ENCODE measurements around the gene TAF12.
"Not testable (repeated sequence)": the region's sequence is repeated elsewhere in the genome, so short reads cannot be mapped to it uniquely, and the experiment has no call there.

The TAF12 gene

GRCh38 chr1:28642847-28643635, at the start of gene TAF12:
TSS of gene TAF12 (minus strand) at chr1:28643067. CDS start at chr1:28622081, 20,986 bp downstream.
- H3K9ac ChIP-seq (ENCODE audit: low read length): peak within 1 kb of the TSS; percentile 99
- peak within 1 kb of the TSS; percentile 94 for H3K4me3 ChIP-seq (ENCODE audit: low read length)
- no peaks in the 10 kb centered on the region for H4K20me1 ChIP-seq (ENCODE audit: insufficient read depth, low read length)
- H2AFZ ChIP-seq (ENCODE audit: low read depth, low read length): peak within 1 kb of the TSS; percentile 71
- TF ChIP-seq EZH2phosphoT487 (IDR thresholded peaks at IDR 0.05; ENCODE audit: low read depth) (no peak), CTCF (IDR thresholded peaks at IDR 0.05; ENCODE audit: low read depth, low read length) (peak; percentile 47)
- H3K36me3 ChIP-seq (replicated peaks; ENCODE audit: low read depth, low read length): no peaks in the 10 kb centered on the region
- H3K27me3 ChIP-seq (ENCODE audit: low read depth, low read length): no peaks in the 10 kb centered on the region
- no peaks in the 10 kb centered on the region for H3K9me3 ChIP-seq (ENCODE audit: insufficient read depth, low read length)
- H3K27ac ChIP-seq (ENCODE audit: low read length): peak within 1 kb of the TSS; percentile 94
- H3K79me2 ChIP-seq (ENCODE audit: low read length): peaks cover 28% of the 10 kb centered on the region
- H3K4me2 ChIP-seq (ENCODE audit: low read length): peak within 1 kb of the TSS; percentile 94
- peaks cover 20% of the 10 kb centered on the region for H3K4me1 ChIP-seq (ENCODE audit: low read length)

- H3K4me3 ChIP-seq (ENCODE audit: low read length); H3K4me1 ChIP-seq (ENCODE audit: low read length); H3K27ac ChIP-seq (ENCODE audit: low read length); H3K79me2 ChIP-seq (ENCODE audit: low read length); H4K20me1 ChIP-seq (ENCODE audit: insufficient read depth, low read length); H3K9me3 ChIP-seq (ENCODE audit: insufficient read depth, low read length); H3K27me3 ChIP-seq (ENCODE audit: low read depth, low read length); H2AFZ ChIP-seq (ENCODE audit: low read depth, low read length); H3K4me2 ChIP-seq (ENCODE audit: low read length); H3K9ac ChIP-seq (ENCODE audit: low read length); H3K36me3 ChIP-seq (replicated peaks; ENCODE audit: low read depth, low read length): not testable (repeated sequence)
Observed at GRCh38 chr1:28691627-28692026, 48.8 kb upstream of the TAF12 start.

- Histone ChIP-seq H3K4me3 (ENCODE audit: low read length) (no peak overlapping the region), H4K20me1 (ENCODE audit: insufficient read depth, low read length) (no peaks in the 10 kb centered on the region), H2AFZ (ENCODE audit: low read depth, low read length) (no peak overlapping the region), H3K27ac (ENCODE audit: low read length) (no peak overlapping the region), H3K4me2 (ENCODE audit: low read length) (no peak overlapping the region), H3K36me3 (replicated peaks; ENCODE audit: low read depth, low read length) (no peaks in the 10 kb centered on the region), H3K4me1 (ENCODE audit: low read length) (no peaks in the 10 kb centered on the region), H3K9ac (ENCODE audit: low read length) (no peak overlapping the region), H3K79me2 (ENCODE audit: low read length) (no peaks in the 10 kb centered on the region), H3K9me3 (ENCODE audit: insufficient read depth, low read length) (no peaks in the 10 kb centered on the region), H3K27me3 (ENCODE audit: low read depth, low read length) (no peaks in the 10 kb centered on the region)
- TF ChIP-seq CTCF (IDR thresholded peaks at IDR 0.05; ENCODE audit: low read depth, low read length) (no peak), EZH2phosphoT487 (IDR thresholded peaks at IDR 0.05; ENCODE audit: low read depth) (no peak)
Observed at GRCh38 chr1:28684937-28685336, 42.1 kb upstream of the TAF12 start.

GRCh38 chr1:28682840-28683239, 40.0 kb upstream of the TAF12 start:
- H3K4me2 ChIP-seq (ENCODE audit: low read length): no peak overlapping the region
- TF ChIP-seq CTCF (IDR thresholded peaks at IDR 0.05; ENCODE audit: low read depth, low read length): no peak
- TF ChIP-seq EZH2phosphoT487 (IDR thresholded peaks at IDR 0.05; ENCODE audit: low read depth): no peak

More at GRCh38 chr1:28682840-28683239, 40.0 kb upstream of the TAF12 start:
- Histone ChIP-seq H2AFZ (ENCODE audit: low read depth, low read length) (no peak overlapping the region), H3K4me3 (ENCODE audit: low read length) (no peak overlapping the region), H4K20me1 (ENCODE audit: insufficient read depth, low read length) (no peaks in the 10 kb centered on the region), H3K9ac (ENCODE audit: low read length) (no peak overlapping the region), H3K9me3 (ENCODE audit: insufficient read depth, low read length) (no peaks in the 10 kb centered on the region), H3K27me3 (ENCODE audit: low read depth, low read length) (no peaks in the 10 kb centered on the region), H3K79me2 (ENCODE audit: low read length) (no peaks in the 10 kb centered on the region), H3K4me1 (ENCODE audit: low read length) (no peaks in the 10 kb centered on the region), H3K36me3 (replicated peaks; ENCODE audit: low read depth, low read length) (no peaks in the 10 kb centered on the region), H3K27ac (ENCODE audit: low read length) (no peak overlapping the region)

Data from OCI-LY3 (cell line).